GM21528 (cell line): Measurements from ENCODE around the gene KAZN.

Source experiments
- ATAC-seq: cut with Tn5 transposase; IDR thresholded peaks from one replicate; pipeline ENCODE4 v1.9.1; 2021; ENCODE audit warnings: mild to moderate bottlenecking, moderate library complexity; ENCODE audit not compliant: unreplicated experiment, low FRiP score

The KAZN gene

GRCh38 chr1:14705824-14706223, 107.3 kb downstream of the KAZN start:
- ATAC-seq, result no peak

GRCh38 chr1:14706631-14707030, 108.1 kb downstream of the KAZN start:
- ATAC-seq, result no peak

GRCh38 chr1:14707531-14708445, 109.3 kb downstream of the KAZN start:
- ATAC-seq, result no peak

- no peak for ATAC-seq
Measured at GRCh38 chr1:14710331-14710730, 111.8 kb downstream of the KAZN start.

GRCh38 chr1:14712136-14712535, 113.7 kb downstream of the KAZN start:
- no peak for ATAC-seq

GRCh38 chr1:14713077-14713476, 114.6 kb downstream of the KAZN start:
- ATAC-seq, result no peak

- ATAC-seq, result no peak
Measured at GRCh38 chr1:14715266-14715665, 116.8 kb downstream of the KAZN start.

- no peak for ATAC-seq
Measured at GRCh38 chr1:14715802-14716201, 117.3 kb downstream of the KAZN start.

GRCh38 chr1:14716474-14716873, 118.0 kb downstream of the KAZN start:
- no peak for ATAC-seq

GRCh38 chr1:14718476-14718875, 120.0 kb downstream of the KAZN start:
- ATAC-seq, result no peak

GRCh38 chr1:14723401-14723800, 124.9 kb downstream of the KAZN start:
- no peak for ATAC-seq

GRCh38 chr1:14724246-14724645, 125.8 kb downstream of the KAZN start:
- ATAC-seq, result no peak

- no peak for ATAC-seq
Measured at GRCh38 chr1:14724678-14725077, 126.2 kb downstream of the KAZN start.

GRCh38 chr1:14725238-14725637, 126.8 kb downstream of the KAZN start:
- no peak for ATAC-seq

- ATAC-seq, result no peak
Measured at GRCh38 chr1:14725695-14726094, 127.2 kb downstream of the KAZN start.

GRCh38 chr1:14726606-14727005, 128.1 kb downstream of the KAZN start:
- no peak for ATAC-seq

- no peak for ATAC-seq
Measured at GRCh38 chr1:14728516-14728915, 130.0 kb downstream of the KAZN start.

GRCh38 chr1:14732728-14733047, 134.2 kb downstream of the KAZN start:
- ATAC-seq, result no peak

- no peak for ATAC-seq
Measured at GRCh38 chr1:14733048-14733778, 134.7 kb downstream of the KAZN start.

GRCh38 chr1:14733779-14734140, 135.3 kb downstream of the KAZN start:
- ATAC-seq, result no peak

GRCh38 chr1:14735841-14736240, 137.4 kb downstream of the KAZN start:
- no peak for ATAC-seq

- ATAC-seq, result no peak
Measured at GRCh38 chr1:14737561-14738094, 139.1 kb downstream of the KAZN start.
